Ectodermal cell (in vitro differentiated cells): ENCODE data around the gene DNAH17.
A peak's percentile ranks its signal among the peaks of the same experiment; 100 is the strongest.

ENCODE experiments used
- H3K27ac ChIP-seq: 2 replicates; pipeline ENCODE4 v1.7.0; 2013; ENCODE audit warnings: mild to moderate bottlenecking, low read depth, low read length; ENCODE audit not compliant: insufficient read depth, poor library complexity, severe bottlenecking
- H3K27me3 ChIP-seq: 2 replicates; pipeline ENCODE4 v1.7.0; 2013; ENCODE audit warnings: mild to moderate bottlenecking, low read length; ENCODE audit not compliant: insufficient read depth, control insufficient read depth, poor library complexity, severe bottlenecking
- H3K36me3 ChIP-seq: one replicate; pipeline ENCODE4 v1.7.0; 2013; ENCODE audit warnings: low read length; ENCODE audit not compliant: control insufficient read depth, insufficient read depth
- H3K4me1 ChIP-seq: one replicate; pipeline ENCODE4 v1.7.0; 2013; ENCODE audit warnings: low read length; ENCODE audit not compliant: control insufficient read depth, insufficient read depth
- H3K4me3 ChIP-seq: 2 replicates; pipeline ENCODE4 v1.7.0; 2013; ENCODE audit warnings: low read depth, low read length, control low read depth; ENCODE audit not compliant: insufficient read depth
- H3K9me3 ChIP-seq: 2 replicates; pipeline ENCODE4 v1.7.0; 2013; ENCODE audit warnings: mild to moderate bottlenecking, low read length, moderate library complexity; ENCODE audit not compliant: control insufficient read depth
- WGBS, 2 experiments: methylation state at CpG; one replicate each; pipeline ENCODE4 v1.1.7; 2013; ENCODE audit warnings: missing lambda C conversion rate in 2 of 2; 5-methylcytosine and 5-hydroxymethylcytosine counted together

DNAH17 gene

DNA sequence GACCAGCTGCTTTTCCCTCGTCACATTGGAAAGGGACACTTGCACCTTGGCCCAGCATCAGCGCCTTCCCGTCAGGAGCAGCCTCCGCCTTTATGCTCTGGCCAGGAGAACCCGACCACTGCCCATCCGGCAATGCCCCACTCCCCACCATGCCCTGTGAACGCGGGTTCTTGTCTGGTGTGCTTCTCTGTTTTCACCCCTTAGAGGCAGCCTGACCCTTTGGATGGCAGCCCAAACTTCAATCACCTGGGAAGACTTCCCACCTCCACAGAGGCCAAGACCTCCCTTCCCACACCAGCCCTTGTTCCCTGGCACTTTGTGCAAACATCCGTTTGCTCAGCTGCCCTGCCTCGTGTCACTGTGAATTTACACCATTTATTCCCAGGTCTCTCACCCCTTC lies 87.0 kb downstream of the DNAH17 start:
- peaks cover 7% of the 10 kb centered on the region for H3K27me3 ChIP-seq
- no peaks in the 10 kb centered on the region for H3K4me1 ChIP-seq
- H3K36me3 ChIP-seq: no peaks in the 10 kb centered on the region
- no peaks in the 10 kb centered on the region for H3K9me3 ChIP-seq
- H3K4me3 ChIP-seq: no peak overlapping the region
- 92 to 96% methylated on average over 10 of the region's 10 CpGs for WGBS, 2 experiments
- H3K27ac ChIP-seq: no peak overlapping the region

DNA sequence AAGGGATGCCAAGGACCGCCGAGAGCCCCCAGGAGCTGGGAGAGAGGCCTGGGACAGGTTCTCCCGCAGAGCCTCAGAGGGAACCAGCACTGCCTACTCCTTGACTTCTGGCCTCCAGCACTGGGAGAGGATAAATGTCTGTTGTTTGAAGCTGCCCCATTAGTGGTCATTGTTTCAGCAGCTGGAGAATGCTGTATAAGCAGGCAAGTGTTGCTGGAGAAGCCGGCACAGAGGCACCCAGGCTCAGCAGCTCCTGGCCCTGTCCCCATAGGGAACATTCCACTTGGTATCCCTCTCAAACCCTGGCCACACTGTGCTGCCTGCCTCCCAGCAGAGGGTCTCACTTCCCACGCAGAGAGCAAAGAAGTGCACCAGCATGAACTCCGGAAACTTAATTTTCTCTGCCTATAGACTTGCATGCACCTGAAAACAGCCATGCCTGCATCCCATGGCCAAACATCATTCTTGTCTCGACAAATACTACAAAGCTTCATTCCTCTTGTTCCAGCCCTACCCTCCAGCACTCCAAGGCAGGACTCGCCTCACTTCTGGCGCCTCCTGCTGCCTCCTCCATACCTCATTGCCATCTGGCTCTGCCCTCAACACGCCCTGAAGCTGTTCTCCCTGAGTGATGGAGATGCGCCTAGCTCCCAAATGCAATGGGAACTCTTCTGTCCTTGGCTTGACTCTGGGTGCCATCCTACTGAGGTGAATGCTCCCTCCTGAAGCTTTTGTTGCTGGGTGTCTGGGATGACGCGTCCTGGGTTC lies 88.1 kb downstream of the DNAH17 start:
- H3K4me3 ChIP-seq: no peak overlapping the region
- no peaks in the 10 kb centered on the region for H3K9me3 ChIP-seq
- H3K27me3 ChIP-seq: peaks cover 12% of the 10 kb centered on the region
- 89 to 90% methylated on average over 13 of the region's 13 CpGs for WGBS, 2 experiments
- no peaks in the 10 kb centered on the region for H3K4me1 ChIP-seq
- H3K27ac ChIP-seq: no peak overlapping the region
- H3K36me3 ChIP-seq: no peaks in the 10 kb centered on the region

DNA sequence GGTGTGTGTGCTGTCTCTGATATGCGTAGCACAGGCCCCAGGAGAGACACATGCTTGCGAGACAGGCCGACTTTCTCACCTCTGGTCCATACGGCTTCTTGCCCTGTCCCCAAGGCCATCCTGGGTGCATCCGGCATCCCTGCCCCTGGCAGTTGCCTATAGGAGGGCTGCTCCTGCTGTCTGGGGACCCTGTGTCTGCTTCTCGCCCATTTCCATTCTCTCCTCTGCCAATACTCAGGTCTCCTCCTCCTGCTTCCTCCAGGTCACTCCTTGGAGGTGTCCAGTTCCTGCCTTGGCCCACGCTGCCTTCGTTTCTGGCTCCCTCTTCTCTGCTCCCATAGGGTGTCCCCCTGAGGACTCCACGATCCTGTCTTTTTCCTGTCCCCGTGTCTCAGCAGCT lies 89.0 kb downstream of the DNAH17 start:
- 81 to 83% methylated on average over 10 of the region's 10 CpGs for WGBS, 2 experiments
- H3K4me1 ChIP-seq: no peaks in the 10 kb centered on the region

DNA sequence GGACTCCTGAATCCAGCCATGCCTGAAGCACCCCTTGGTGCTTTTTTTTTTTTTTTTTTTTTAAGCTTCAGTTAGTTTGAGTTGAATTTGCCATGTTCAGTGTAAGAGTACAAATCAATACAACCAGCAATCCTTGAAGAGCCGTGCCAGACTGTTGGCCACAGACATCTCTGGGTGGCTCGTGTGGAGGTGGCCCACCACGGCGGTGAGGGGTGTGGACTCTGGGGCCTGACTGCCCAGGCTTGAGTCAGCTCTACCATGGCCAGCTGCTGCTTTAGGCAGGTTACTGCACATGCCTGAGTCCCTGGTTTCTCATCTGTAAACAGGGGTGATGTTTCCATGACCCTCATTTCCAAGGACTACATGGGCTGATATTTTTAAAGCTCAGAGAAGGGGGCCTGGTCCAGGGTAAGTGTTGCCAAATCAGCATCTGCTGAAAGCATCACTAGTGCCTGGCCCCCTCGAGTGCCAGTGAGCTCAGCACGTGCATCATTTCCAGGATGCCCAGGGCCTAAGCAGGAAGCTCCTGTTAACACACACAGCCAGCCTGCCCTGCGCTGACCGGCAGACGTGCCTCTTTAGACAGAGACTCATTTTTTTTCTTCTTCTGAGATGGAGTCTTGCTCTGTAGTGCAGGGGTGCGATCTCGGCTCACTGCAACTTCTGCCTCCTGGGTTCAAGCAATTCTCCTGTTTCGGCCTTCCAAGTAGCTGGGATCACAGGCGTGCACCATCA lies 90.1 kb downstream of the DNAH17 start:
- H3K27me3 ChIP-seq: peaks cover 12% of the 10 kb centered on the region
- 89 to 93% methylated on average over 13 of the region's 13 CpGs for WGBS, 2 experiments

More for the DNA sequence above, 89.0 kb downstream of the DNAH17 start:
- Histone ChIP-seq H3K4me3 (no peak overlapping the region), H3K36me3 (no peaks in the 10 kb centered on the region), H3K27me3 (peaks cover 12% of the 10 kb centered on the region), H3K9me3 (no peaks in the 10 kb centered on the region), H3K27ac (no peak overlapping the region)

DNA sequence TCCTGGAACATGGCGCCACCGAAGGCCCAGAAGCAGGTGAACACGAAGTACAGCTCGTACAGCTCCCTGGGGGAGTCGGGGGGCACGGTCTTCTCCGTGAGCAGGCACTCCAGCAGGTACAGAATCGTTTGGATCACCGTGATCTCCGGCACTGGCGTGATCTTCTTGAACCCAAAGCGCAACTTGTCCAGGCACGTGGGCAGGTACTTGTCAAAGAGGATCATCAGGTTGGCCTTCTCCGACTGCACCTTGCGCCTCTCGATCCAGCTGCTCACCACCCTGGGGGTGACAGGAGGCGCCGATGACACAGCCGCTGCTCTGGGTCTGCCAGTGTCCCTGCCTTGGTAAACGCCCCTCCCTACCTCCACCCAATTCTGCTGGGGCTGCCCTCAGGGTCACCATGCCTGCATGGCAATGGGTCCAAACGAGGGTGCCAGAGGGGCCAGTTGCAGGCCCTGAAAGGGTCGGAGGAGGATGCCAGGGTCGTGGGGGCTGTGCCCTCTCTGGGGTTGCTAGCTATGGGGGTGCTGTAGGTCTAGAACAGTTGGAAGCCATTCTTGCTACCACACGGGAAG lies 90.9 kb downstream of the DNAH17 start:
- Histone ChIP-seq H3K27me3 (peaks cover 12% of the 10 kb centered on the region), H3K36me3 (no peaks in the 10 kb centered on the region), H3K9me3 (no peaks in the 10 kb centered on the region), H3K4me3 (no peak overlapping the region), H3K4me1 (no peaks in the 10 kb centered on the region), H3K27ac (no peak overlapping the region)
- 94 to 95% methylated on average over 24 of the region's 24 CpGs for whole genome bisulfite sequencing, 2 experiments

More for the DNA sequence above, 90.1 kb downstream of the DNAH17 start:
- Histone ChIP-seq H3K9me3 (no peaks in the 10 kb centered on the region), H3K27ac (no peak overlapping the region), H3K4me3 (no peak overlapping the region), H3K36me3 (no peaks in the 10 kb centered on the region), H3K4me1 (no peaks in the 10 kb centered on the region)

DNA sequence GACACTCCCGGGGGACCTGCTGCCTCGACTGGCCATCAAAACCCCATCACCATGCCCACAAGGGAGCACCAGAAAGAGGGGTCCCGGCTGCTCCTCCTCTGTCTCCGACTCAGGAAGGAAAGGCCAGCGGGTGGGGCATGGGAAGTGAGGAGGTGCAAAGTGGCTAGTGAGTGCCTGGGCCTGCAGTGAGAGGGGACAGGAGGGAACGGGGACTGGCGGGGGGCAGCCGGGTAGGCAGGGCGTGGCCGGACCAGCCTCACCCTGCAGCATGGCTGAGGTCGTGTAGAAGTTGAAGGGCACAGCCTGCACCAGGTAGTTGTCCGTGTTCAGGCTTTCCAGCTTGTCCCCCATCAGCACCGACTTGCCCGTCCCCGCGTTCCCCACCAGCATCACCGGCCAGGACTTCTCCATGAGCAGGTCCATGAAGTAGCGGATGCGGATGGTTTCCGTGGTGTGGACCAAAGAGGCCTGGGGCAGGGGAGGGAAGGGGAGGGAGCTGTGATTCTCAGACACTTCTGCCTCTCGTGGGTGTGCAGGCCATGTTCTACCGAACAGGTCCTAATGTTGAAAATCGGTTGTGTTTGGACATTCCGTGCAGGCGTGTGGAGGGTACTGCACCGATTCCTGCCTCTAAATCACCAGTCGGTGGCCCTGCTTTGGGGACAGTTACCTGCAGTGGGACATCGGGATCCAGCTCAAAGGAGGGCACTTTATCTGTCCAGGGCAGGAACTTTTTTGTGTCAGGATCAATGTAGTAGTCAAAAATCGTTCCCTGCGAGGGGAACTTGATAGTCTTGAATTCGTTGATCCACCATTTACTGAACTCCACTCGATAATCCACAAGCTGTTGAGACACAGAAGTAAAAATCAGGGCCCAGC lies 91.7 kb downstream of the DNAH17 start:
- Histone ChIP-seq H3K4me1 (no peaks in the 10 kb centered on the region), H3K27ac (no peak overlapping the region), H3K36me3 (no peaks in the 10 kb centered on the region), H3K27me3 (peaks cover 12% of the 10 kb centered on the region), H3K4me3 (peak overlapping the region; percentile 42), H3K9me3 (no peaks in the 10 kb centered on the region)
- 72 to 73% methylated on average over 32 of the region's 32 CpGs for WGBS, 2 experiments

DNA sequence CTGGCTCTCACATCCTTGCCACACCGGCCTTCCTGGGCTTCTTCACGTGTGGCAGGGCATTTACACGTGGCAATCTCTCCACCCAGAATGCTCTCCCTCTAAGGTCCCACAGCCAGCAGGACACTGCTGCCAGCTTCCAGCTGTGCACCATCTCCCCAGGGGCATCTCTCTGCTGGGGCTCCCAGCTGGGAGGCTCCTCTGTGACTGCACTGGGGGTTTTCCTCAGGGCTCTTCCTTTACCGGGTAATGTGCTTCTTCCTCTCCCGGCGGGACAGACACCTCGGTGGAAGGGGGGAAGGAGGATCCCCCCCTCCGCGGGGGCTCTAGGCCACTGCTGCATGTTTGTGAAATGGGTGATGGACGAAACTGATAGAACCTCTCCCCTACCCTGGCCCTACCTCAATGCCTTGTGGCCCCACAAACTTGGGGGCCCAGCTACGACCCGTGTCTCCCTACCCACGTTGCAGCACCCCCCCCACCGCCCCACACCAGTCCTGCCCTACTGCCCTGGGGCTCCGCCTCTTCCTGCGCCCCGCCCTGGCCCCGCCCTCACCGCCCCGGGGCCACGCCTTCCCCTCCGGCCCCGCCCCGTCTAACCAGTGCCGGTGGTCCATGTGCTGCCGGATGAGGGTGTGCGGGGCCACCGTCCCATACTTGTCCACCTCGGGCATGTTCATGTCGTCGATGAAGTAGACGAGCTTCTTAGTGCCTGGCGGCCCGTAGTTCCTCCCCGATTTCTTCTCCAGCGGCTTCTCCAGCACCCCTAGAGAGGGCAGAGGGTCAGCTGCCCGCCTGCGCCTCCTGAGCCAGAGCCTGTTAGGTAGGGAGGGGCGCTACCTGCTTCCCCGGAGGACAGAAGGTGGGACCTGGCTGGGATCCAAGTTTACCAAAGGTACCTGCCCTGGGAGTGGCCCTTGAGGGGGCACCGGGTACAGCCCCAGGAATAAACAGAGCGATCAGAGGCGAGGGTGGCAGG lies 92.6 kb downstream of the DNAH17 start:
- Histone ChIP-seq H3K27ac (no peak overlapping the region), H3K36me3 (no peaks in the 10 kb centered on the region), H3K27me3 (peaks cover 12% of the 10 kb centered on the region), H3K4me1 (no peaks in the 10 kb centered on the region), H3K4me3 (peak overlapping the region; percentile 42), H3K9me3 (no peaks in the 10 kb centered on the region)
- 14 to 25% methylated on average over 40 to 43 of the region's 43 CpGs for WGBS, 2 experiments

DNA sequence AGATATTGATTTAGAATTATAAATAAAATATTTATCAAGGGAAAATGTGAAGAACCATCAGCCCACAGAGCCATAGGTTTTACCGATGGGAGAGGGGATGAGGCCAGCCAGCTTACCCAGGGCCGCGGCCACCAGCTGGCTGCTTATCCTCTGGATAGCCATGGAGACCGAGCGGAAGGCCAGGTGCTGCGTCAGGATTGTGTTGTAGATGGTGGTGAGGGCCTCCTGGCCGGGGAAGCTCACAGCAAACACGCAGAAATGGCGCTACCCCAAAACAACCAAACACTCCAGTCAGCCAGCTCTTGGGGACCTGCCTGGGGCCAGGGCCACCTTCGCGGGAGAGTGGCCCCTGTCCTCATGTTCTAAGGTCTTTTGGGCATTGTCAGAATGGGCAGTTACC lies 97.8 kb downstream of the DNAH17 start:
- H3K27me3 ChIP-seq: no peaks in the 10 kb centered on the region
- no peak overlapping the region for H3K27ac ChIP-seq
- no peaks in the 10 kb centered on the region for H3K36me3 ChIP-seq
- no peak overlapping the region for H3K4me3 ChIP-seq
- H3K4me1 ChIP-seq: no peaks in the 10 kb centered on the region
- H3K9me3 ChIP-seq: no peaks in the 10 kb centered on the region
- 92 to 97% methylated on average over 11 of the region's 11 CpGs for WGBS, 2 experiments

DNA sequence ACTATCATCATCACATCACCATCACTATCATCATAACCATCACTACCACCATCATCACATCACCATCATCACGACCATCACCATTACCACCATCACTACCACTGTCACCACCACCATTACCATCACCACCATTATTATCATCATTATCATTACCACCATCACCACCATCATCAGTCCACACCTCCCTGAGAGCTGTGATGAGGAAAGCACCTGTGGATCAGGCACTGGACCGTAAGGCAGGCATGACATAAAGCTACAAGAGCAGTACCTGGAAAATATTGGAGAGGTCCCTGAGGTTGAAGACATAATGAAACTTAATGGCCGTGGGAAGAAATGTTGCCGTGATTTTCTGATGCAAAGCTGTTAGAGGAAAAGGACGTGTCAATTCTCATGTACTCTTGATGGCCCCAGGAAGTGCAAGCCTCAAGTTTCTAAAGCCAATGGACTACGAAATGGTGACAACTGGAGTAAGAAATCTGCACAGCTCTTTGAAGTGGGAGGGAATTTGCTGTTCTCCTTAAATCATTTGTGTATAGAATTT lies 98.4 kb downstream of the DNAH17 start:
- Histone ChIP-seq H3K4me1 (no peaks in the 10 kb centered on the region), H3K27me3 (no peaks in the 10 kb centered on the region), H3K27ac (no peak overlapping the region), H3K9me3 (no peaks in the 10 kb centered on the region), H3K4me3 (no peak overlapping the region), H3K36me3 (no peaks in the 10 kb centered on the region)
- WGBS, 2 experiments: 93% methylated on average over 6 of the region's 6 CpGs
